Trophoblast cell (in vitro differentiated cells and primary cell): ENCODE data around the gene MUC5AC.
"Not testable (repeated sequence)": the region's sequence is repeated elsewhere in the genome, so short reads cannot be mapped to it uniquely, and the experiment has no call there.

ENCODE experiments used
- DNase-seq, 2 donors: peaks; one replicate each; pipeline ENCODE4 v3.0.0-alpha.2; 2016
- H2AFZ ChIP-seq: 2 replicates; pipeline ENCODE4 v1.6.1; 2013; ENCODE audit warnings: low read length, moderate library complexity, mild to moderate bottlenecking; ENCODE audit not compliant: insufficient read depth, poor library complexity
- H2AK5ac ChIP-seq: 2 replicates; pipeline ENCODE4 v1.6.1; 2013; ENCODE audit warnings: mild to moderate bottlenecking, low read length
- H2BK120ac ChIP-seq: 2 replicates; pipeline ENCODE4 v1.6.1; 2013; ENCODE audit warnings: low read length, mild to moderate bottlenecking, moderate library complexity; ENCODE audit not compliant: insufficient read depth, poor library complexity
- H2BK12ac ChIP-seq: 2 replicates; pipeline ENCODE4 v1.6.1; 2013; ENCODE audit warnings: mild to moderate bottlenecking, low read length, moderate library complexity
- H2BK5ac ChIP-seq: 2 replicates; pipeline ENCODE4 v1.6.1; 2013; ENCODE audit warnings: low read length, low read depth, moderate library complexity, mild to moderate bottlenecking; ENCODE audit not compliant: poor library complexity
- H3K14ac ChIP-seq: 2 replicates; pipeline ENCODE4 v1.6.1; 2013; ENCODE audit warnings: mild to moderate bottlenecking, low read length
- H3K18ac ChIP-seq: 2 replicates; pipeline ENCODE4 v1.6.1; 2013; ENCODE audit warnings: mild to moderate bottlenecking, low read length
- H3K23ac ChIP-seq: 2 replicates; pipeline ENCODE4 v1.6.1; 2013; ENCODE audit warnings: low read length
- H3K27ac ChIP-seq: 2 replicates; pipeline ENCODE4 v1.5.1; 2013; ENCODE audit warnings: low read depth, mild to moderate bottlenecking, inconsistent platforms, low read length, moderate library complexity
- H3K27me3 ChIP-seq: 2 replicates; pipeline ENCODE4 v1.6.1; 2013; ENCODE audit warnings: inconsistent platforms, mild to moderate bottlenecking, low read length, moderate library complexity; ENCODE audit not compliant: insufficient read depth
- H3K36me3 ChIP-seq, 2 experiments: 1 replicate in 1 of 2; 2 replicates in 1 of 2; pipeline ENCODE4 v1.6.1; 2013; ENCODE audit warnings: low read length in 2 of 2, mild to moderate bottlenecking in 2 of 2, moderate library complexity in 1 of 2; ENCODE audit not compliant: insufficient read depth in 2 of 2, control insufficient read depth in 1 of 2
- H3K4ac ChIP-seq: 2 replicates; pipeline ENCODE4 v1.6.1; 2013; ENCODE audit warnings: low read depth, mild to moderate bottlenecking, low read length, moderate library complexity
- H3K4me1 ChIP-seq, 2 experiments: 1 replicate in 1 of 2; 2 replicates in 1 of 2; pipeline ENCODE4 v1.6.1; 2013; ENCODE audit warnings: low read length in 2 of 2, mild to moderate bottlenecking in 2 of 2, moderate library complexity in 1 of 2; ENCODE audit not compliant: insufficient read depth in 2 of 2, control insufficient read depth in 1 of 2
- H3K4me2 ChIP-seq: 2 replicates; pipeline ENCODE4 v1.6.1; 2013; ENCODE audit warnings: inconsistent platforms, mild to moderate bottlenecking, low read length, moderate library complexity
- H3K4me3 ChIP-seq: 2 replicates; pipeline ENCODE4 v1.5.1; 2013; ENCODE audit warnings: mild to moderate bottlenecking, low read depth, low read length, inconsistent platforms
- H3K79me1 ChIP-seq: one replicate; pipeline ENCODE4 v1.6.1; 2013; ENCODE audit warnings: low read length
- H3K79me2 ChIP-seq: 2 replicates; pipeline ENCODE4 v1.6.1; 2013; ENCODE audit warnings: low read length, mild to moderate bottlenecking; ENCODE audit not compliant: control insufficient read depth, insufficient read depth, poor library complexity
- H3K9ac ChIP-seq: 2 replicates; pipeline ENCODE4 v1.6.1; 2013; ENCODE audit warnings: mild to moderate bottlenecking, low read length
- H3K9me3 ChIP-seq: 2 replicates; pipeline ENCODE4 v1.6.1; 2013; ENCODE audit warnings: low read depth, mild to moderate bottlenecking, control low read depth, inconsistent platforms, low read length; ENCODE audit not compliant: insufficient read depth
- H4K12ac ChIP-seq: 2 replicates; pipeline ENCODE4 v1.6.1; 2013; ENCODE audit warnings: low read depth, mild to moderate bottlenecking, low read length, moderate library complexity
- H4K8ac ChIP-seq: 2 replicates; pipeline ENCODE4 v1.6.1; 2013; ENCODE audit warnings: low read depth, mild to moderate bottlenecking, low read length, moderate library complexity
- H4K91ac ChIP-seq: one replicate; pipeline ENCODE4 v1.6.1; 2013; ENCODE audit warnings: low read depth, mild to moderate bottlenecking, low read length, moderate library complexity
- WGBS: extraction: QIAGEN DNeasy Blood & Tissue Kit; methylation state at CpG from one replicate; pipeline ENCODE4 v1.1.7; 2013; ENCODE audit warnings: missing lambda C conversion rate; ENCODE audit not compliant: insufficient read length, insufficient coverage; ENCODE audit errors: extremely low coverage; 5-methylcytosine and 5-hydroxymethylcytosine counted together

Gene MUC5AC

GRCh38 chr11:1171223-1171984 lies 13.7 kb downstream of the MUC5AC start:
- Histone ChIP-seq H4K91ac (no peak overlapping the region), H3K36me3 (no peaks in the 10 kb centered on the region), H3K9me3 (peaks cover 60% of the 10 kb centered on the region), H3K4me2 (no peak overlapping the region), H3K9ac (no peak overlapping the region), H3K18ac (no peak overlapping the region), H3K79me1 (no peaks in the 10 kb centered on the region), H3K23ac (no peak overlapping the region), H3K4me1 (no peaks in the 10 kb centered on the region), H2AFZ (no peak overlapping the region), H2BK12ac (no peak overlapping the region), H2AK5ac (no peak overlapping the region), H2BK5ac (no peak overlapping the region), H3K14ac (no peak overlapping the region), H3K4ac (no peak overlapping the region), H4K12ac (no peak overlapping the region), H2BK120ac (no peak overlapping the region), H3K79me2 (no peaks in the 10 kb centered on the region), H3K27me3 (no peaks in the 10 kb centered on the region), H4K8ac (no peak overlapping the region), H3K27ac (no peak overlapping the region), H3K4me3 (no peak overlapping the region)
- no CpG with 5 or more reads among the region's 3 CpGs for WGBS
- DNase-seq = no peak

GRCh38 chr11:1171985-1172728 lies 14.4 kb downstream of the MUC5AC start:
- no peak overlapping the region for H2BK5ac ChIP-seq
- no peak overlapping the region for H3K4me3 ChIP-seq
- H3K4me2 ChIP-seq = no peak overlapping the region
- H2BK12ac ChIP-seq = no peak overlapping the region
- no peaks in the 10 kb centered on the region for H3K36me3 ChIP-seq
- H3K79me1 ChIP-seq = no peaks in the 10 kb centered on the region
- H3K14ac ChIP-seq = no peak overlapping the region
- no peak overlapping the region for H4K91ac ChIP-seq
- no peak overlapping the region for H4K12ac ChIP-seq
- no CpG with 5 or more reads among the region's 22 CpGs for WGBS
- no peak overlapping the region for H3K27ac ChIP-seq
- no peak overlapping the region for H3K18ac ChIP-seq
- DNase-seq = no peak
- H4K8ac ChIP-seq = no peak overlapping the region
- no peaks in the 10 kb centered on the region for H3K79me2 ChIP-seq
- no peaks in the 10 kb centered on the region for H3K27me3 ChIP-seq
- H2AFZ ChIP-seq = no peak overlapping the region
- H3K4me1 ChIP-seq = no peaks in the 10 kb centered on the region
- H2AK5ac ChIP-seq = no peak overlapping the region
- H2BK120ac ChIP-seq = no peak overlapping the region
- H3K9ac ChIP-seq = no peak overlapping the region
- H3K9me3 ChIP-seq = peaks cover 66% of the 10 kb centered on the region
- H3K23ac ChIP-seq = no peak overlapping the region
- no peak overlapping the region for H3K4ac ChIP-seq

GRCh38 chr11:1172729-1173117 lies 15.0 kb downstream of the MUC5AC start:
- no peak overlapping the region for H3K4me3 ChIP-seq
- H4K8ac ChIP-seq = no peak overlapping the region
- H3K4me2 ChIP-seq = no peak overlapping the region
- H3K79me2 ChIP-seq = no peaks in the 10 kb centered on the region
- no peak overlapping the region for H3K14ac ChIP-seq
- no peak overlapping the region for H4K12ac ChIP-seq
- DNase-seq = no peak
- H3K4ac ChIP-seq = no peak overlapping the region
- 100% methylated on average over 4 of the region's 4 CpGs for WGBS
- H2BK12ac ChIP-seq = no peak overlapping the region
- no peaks in the 10 kb centered on the region for H3K27me3 ChIP-seq
- no peak overlapping the region for H2BK120ac ChIP-seq
- no peak overlapping the region for H3K27ac ChIP-seq
- no peak overlapping the region for H2AFZ ChIP-seq
- H3K9me3 ChIP-seq = peaks cover 68% of the 10 kb centered on the region
- H3K4me1 ChIP-seq = no peaks in the 10 kb centered on the region
- no peak overlapping the region for H2AK5ac ChIP-seq
- no peak overlapping the region for H3K23ac ChIP-seq
- no peak overlapping the region for H3K18ac ChIP-seq
- no peak overlapping the region for H2BK5ac ChIP-seq
- no peak overlapping the region for H4K91ac ChIP-seq
- no peaks in the 10 kb centered on the region for H3K36me3 ChIP-seq
- H3K9ac ChIP-seq = no peak overlapping the region
- no peaks in the 10 kb centered on the region for H3K79me1 ChIP-seq

- H3K79me1 ChIP-seq, H3K36me3 ChIP-seq, H3K4ac ChIP-seq, H3K27ac ChIP-seq, DNase-seq, H3K4me3 ChIP-seq, H4K12ac ChIP-seq, H3K23ac ChIP-seq, H4K8ac ChIP-seq, H2BK120ac ChIP-seq, H2AK5ac ChIP-seq, H3K4me1 ChIP-seq, H3K18ac ChIP-seq, H3K14ac ChIP-seq, H3K27me3 ChIP-seq, H3K4me2 ChIP-seq, H4K91ac ChIP-seq, H2BK5ac ChIP-seq, H2BK12ac ChIP-seq, H3K9ac ChIP-seq, H3K79me2 ChIP-seq, H2AFZ ChIP-seq: not testable (repeated sequence)
- 100% methylated on average over 1 of the region's 3 CpGs for WGBS
- H3K9me3 ChIP-seq = peaks cover 73% of the 10 kb centered on the region
Measured at GRCh38 chr11:1173396-1173795, 15.6 kb downstream of the MUC5AC start.
